Measurements from ENCODE around the gene COL4A6. TPM values are rescaled to one million over a fixed set of nuclear protein-coding genes. Genes with fewer than 3 reads are reported as not detected.

COL4A6 gene
- total RNA-seq, 3 donors from 2014 or later (not counting 1 experiment from before 2014, with no cell fraction given) = not detected

DNA sequence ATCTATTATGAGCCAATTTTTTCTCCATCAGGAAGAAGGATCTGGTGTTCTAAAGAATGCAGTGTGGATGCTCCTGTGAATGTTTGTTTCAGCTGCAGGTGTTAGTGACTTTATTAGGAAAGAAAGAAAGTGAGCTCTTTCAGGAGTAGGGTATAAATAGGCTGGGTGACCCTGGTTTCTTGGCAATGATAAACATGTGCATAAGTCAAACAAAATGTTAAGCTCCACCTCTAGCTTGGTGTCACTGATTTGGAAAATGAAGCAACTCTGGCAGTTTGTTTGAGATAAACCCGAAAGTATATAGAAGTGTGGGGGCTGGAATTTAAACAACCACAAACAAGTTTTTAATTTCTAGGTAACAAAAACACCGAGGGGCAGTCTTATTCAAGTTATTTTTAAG, 152.3 kb downstream of the COL4A6 start:
- no peak for ATAC-seq
- Histone ChIP-seq H3K4me3 (ENCODE audit: low read length) (no peak overlapping the region), H3K4me1 (ENCODE audit: control insufficient read depth, insufficient read depth, low read length) (no peaks in the 10 kb centered on the region), H3K36me3 (ENCODE audit: control insufficient read depth, insufficient read depth, low read length) (no peaks in the 10 kb centered on the region), H3K9me3 (ENCODE audit: control insufficient read depth, insufficient read depth, low read length) (no peaks in the 10 kb centered on the region), H3K27me3 (ENCODE audit: control insufficient read depth, insufficient read depth, low read length) (no peaks in the 10 kb centered on the region), H3K27ac (ENCODE audit: low read length) (no peak overlapping the region)
- TF ChIP-seq, protein P1, sequence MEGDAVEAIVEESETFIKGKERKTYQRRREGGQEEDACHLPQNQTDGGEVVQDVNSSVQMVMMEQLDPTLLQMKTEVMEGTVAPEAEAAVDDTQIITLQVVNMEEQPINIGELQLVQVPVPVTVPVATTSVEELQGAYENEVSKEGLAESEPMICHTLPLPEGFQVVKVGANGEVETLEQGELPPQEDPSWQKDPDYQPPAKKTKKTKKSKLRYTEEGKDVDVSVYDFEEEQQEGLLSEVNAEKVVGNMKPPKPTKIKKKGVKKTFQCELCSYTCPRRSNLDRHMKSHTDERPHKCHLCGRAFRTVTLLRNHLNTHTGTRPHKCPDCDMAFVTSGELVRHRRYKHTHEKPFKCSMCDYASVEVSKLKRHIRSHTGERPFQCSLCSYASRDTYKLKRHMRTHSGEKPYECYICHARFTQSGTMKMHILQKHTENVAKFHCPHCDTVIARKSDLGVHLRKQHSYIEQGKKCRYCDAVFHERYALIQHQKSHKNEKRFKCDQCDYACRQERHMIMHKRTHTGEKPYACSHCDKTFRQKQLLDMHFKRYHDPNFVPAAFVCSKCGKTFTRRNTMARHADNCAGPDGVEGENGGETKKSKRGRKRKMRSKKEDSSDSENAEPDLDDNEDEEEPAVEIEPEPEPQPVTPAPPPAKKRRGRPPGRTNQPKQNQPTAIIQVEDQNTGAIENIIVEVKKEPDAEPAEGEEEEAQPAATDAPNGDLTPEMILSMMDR (IDR thresholded peaks at IDR 0.05) = no peak
- WGBS (ENCODE audit: insufficient coverage) = 50% methylated on average over 1 of the region's 2 CpGs
- H3K36me3 Mint-ChIP-seq = no peaks in the 10 kb centered on the region
- intact Hi-C loops (cut with micrococcal nuclease) = no loop called here
- no peaks in the 10 kb centered on the region for H3K4me1 Mint-ChIP-seq
- no peaks in the 10 kb centered on the region for H3K9me3 Mint-ChIP-seq
- no peak overlapping the region for H3K4me3 Mint-ChIP-seq
- no peak overlapping the region for H3K27ac Mint-ChIP-seq
- no peak for DNase-seq
- H3K27me3 Mint-ChIP-seq (ENCODE audit: low read depth in 2 of 2) = peaks cover 2 to 10% of the 10 kb centered on the region in 2 donors

DNA sequence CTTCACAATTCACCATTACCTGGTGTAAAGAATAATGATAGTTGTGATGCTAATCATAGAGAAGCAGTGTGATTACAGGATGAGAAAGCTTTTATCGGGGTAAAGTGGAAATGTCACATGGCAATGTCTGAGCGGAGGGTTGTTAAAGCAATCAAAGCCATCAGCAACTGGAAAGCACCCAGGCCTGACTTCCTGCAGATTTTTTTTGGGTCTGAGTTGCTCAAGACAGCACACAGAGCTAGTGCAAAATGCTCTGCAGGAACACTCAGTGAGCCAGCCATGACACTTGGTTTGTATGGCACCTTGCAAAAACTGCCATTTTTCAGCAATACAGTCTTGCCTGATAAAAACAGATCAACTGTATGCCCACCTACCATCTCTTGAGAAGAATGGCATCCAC, 152.9 kb downstream of the COL4A6 start:
- H3K27ac ChIP-seq (ENCODE audit: low read length) = no peak overlapping the region
- no peaks in the 10 kb centered on the region for H3K36me3 ChIP-seq (ENCODE audit: control insufficient read depth, insufficient read depth, low read length)
- H3K4me3 Mint-ChIP-seq = no peak overlapping the region
- no peak overlapping the region for H3K4me3 ChIP-seq (ENCODE audit: low read length)
- intact Hi-C loops (cut with micrococcal nuclease) = no loop called here
- H3K36me3 Mint-ChIP-seq = no peaks in the 10 kb centered on the region
- DNase-seq (no peak), ATAC-seq (no peak)
- H3K4me1 ChIP-seq (ENCODE audit: control insufficient read depth, insufficient read depth, low read length) = no peaks in the 10 kb centered on the region
- H3K27me3 ChIP-seq (ENCODE audit: control insufficient read depth, insufficient read depth, low read length) = no peaks in the 10 kb centered on the region
- no peaks in the 10 kb centered on the region for H3K9me3 Mint-ChIP-seq
- H3K27ac Mint-ChIP-seq = no peak overlapping the region
- H3K27me3 Mint-ChIP-seq (ENCODE audit: low read depth in 2 of 2) = peaks cover 2 to 10% of the 10 kb centered on the region in 2 donors
- H3K9me3 ChIP-seq (ENCODE audit: control insufficient read depth, insufficient read depth, low read length) = no peaks in the 10 kb centered on the region
- TF ChIP-seq, protein P1 (IDR thresholded peaks at IDR 0.05) = no peak
- WGBS (ENCODE audit: insufficient coverage) = 10% methylated on average over 2 of the region's 2 CpGs
- H3K4me1 Mint-ChIP-seq = no peaks in the 10 kb centered on the region

DNA sequence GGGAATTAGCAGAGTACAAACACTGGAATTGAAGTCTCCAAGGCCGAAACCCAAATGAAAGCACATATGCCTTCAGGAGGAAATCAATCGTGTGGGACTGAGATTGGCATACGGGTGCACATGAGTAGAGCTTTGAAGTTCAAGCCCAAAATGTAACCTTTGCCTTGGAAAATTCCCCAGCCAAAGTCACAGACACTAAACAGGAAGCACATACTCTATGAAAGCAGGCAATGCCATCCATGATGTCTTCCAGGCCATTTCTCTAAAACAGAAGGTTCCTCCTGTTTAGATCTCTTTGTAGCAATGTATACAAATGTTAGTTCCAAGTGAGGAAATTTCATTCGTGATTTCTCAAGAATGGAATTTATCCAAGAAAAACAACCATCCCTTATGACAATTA, 162.5 kb downstream of the COL4A6 start:
- Histone ChIP-seq H3K9me3 (ENCODE audit: control insufficient read depth, insufficient read depth, low read length) (no peaks in the 10 kb centered on the region), H3K4me1 (ENCODE audit: control insufficient read depth, insufficient read depth, low read length) (no peaks in the 10 kb centered on the region), H3K27ac (ENCODE audit: low read length) (no peak overlapping the region), H3K27me3 (ENCODE audit: control insufficient read depth, insufficient read depth, low read length) (no peaks in the 10 kb centered on the region), H3K4me3 (ENCODE audit: low read length) (no peak overlapping the region), H3K36me3 (ENCODE audit: control insufficient read depth, insufficient read depth, low read length) (no peaks in the 10 kb centered on the region)
- peaks cover 0 to 2% of the 10 kb centered on the region in 2 donors for H3K27me3 Mint-ChIP-seq (ENCODE audit: low read depth in 2 of 2)
- peaks cover 6 to 7% of the 10 kb centered on the region in 2 donors for H3K4me1 Mint-ChIP-seq
- peaks cover 0 to 2% of the 10 kb centered on the region in 2 donors for H3K9me3 Mint-ChIP-seq
- no peak for DNase-seq
- no peak overlapping the region for H3K27ac Mint-ChIP-seq
- H3K36me3 Mint-ChIP-seq = no peaks in the 10 kb centered on the region
- 91% methylated on average over 3 of the region's 4 CpGs for WGBS (ENCODE audit: insufficient coverage)
- TF ChIP-seq, protein P1 (IDR thresholded peaks at IDR 0.05) = no peak
- no peak for ATAC-seq
- intact Hi-C loops (cut with micrococcal nuclease) = no loop called here
- H3K4me3 Mint-ChIP-seq = no peak overlapping the region

DNA sequence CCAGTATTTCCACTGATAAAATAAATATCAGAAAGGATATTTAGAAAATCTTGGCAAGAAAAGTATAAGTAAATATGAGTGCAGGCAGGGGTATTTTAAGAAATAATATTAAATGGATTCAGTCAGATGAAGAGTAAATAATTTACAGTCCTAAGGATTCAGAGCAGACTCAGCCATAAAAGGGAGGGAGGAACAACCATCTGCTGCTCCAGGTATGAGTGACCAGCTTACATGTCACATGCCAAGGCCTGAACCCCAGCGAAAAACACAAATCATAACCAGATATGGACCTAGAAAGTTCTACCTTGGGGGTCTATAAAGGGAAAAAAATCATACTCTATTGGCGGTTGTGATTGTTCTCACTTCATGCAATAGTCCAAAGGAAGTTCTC, 166.8 kb downstream of the COL4A6 start:
- H3K36me3 Mint-ChIP-seq = no peaks in the 10 kb centered on the region
- no CpG with 5 or more reads among the region's 2 CpGs for WGBS (ENCODE audit: insufficient coverage)

More for the DNA sequence above, 166.8 kb downstream of the COL4A6 start:
- no peak overlapping the region for H3K27ac Mint-ChIP-seq
- no peak for DNase-seq
- intact Hi-C loops (cut with micrococcal nuclease) = no loop called here
- H3K9me3 ChIP-seq (ENCODE audit: control insufficient read depth, insufficient read depth, low read length) = no peaks in the 10 kb centered on the region
- no peaks in the 10 kb centered on the region for H3K36me3 ChIP-seq (ENCODE audit: control insufficient read depth, insufficient read depth, low read length)
- no peaks in the 10 kb centered on the region for H3K4me1 ChIP-seq (ENCODE audit: control insufficient read depth, insufficient read depth, low read length)
- H3K4me3 ChIP-seq (ENCODE audit: low read length) = no peak overlapping the region
- H3K9me3 Mint-ChIP-seq = no peaks in the 10 kb centered on the region
- H3K27me3 ChIP-seq (ENCODE audit: control insufficient read depth, insufficient read depth, low read length) = no peaks in the 10 kb centered on the region
- no peak overlapping the region for H3K4me3 Mint-ChIP-seq
- TF ChIP-seq, protein P1 (IDR thresholded peaks at IDR 0.05) = no peak
- ATAC-seq = no peak
- peaks cover 12 to 13% of the 10 kb centered on the region in 2 donors for H3K4me1 Mint-ChIP-seq
- no peak overlapping the region for H3K27ac ChIP-seq (ENCODE audit: low read length)
- H3K27me3 Mint-ChIP-seq (ENCODE audit: low read depth in 2 of 2) = peaks cover 2 to 7% of the 10 kb centered on the region in 2 donors

Measured in natural killer cell (primary cell).